Bone marrow (tissue), 2 donors: Measurements from ENCODE around the gene OGFOD2.

Experiments used
- DNase-seq, 2 donors: peaks; one replicate each; lab custom pipeline; 2025; lab: John Stamatoyannopoulos, UW

The OGFOD2 gene

GRCh38 chr12:122977655-122978392, 2.8 kb downstream of the OGFOD2 start:
- no peak for DNase-seq

DNA sequence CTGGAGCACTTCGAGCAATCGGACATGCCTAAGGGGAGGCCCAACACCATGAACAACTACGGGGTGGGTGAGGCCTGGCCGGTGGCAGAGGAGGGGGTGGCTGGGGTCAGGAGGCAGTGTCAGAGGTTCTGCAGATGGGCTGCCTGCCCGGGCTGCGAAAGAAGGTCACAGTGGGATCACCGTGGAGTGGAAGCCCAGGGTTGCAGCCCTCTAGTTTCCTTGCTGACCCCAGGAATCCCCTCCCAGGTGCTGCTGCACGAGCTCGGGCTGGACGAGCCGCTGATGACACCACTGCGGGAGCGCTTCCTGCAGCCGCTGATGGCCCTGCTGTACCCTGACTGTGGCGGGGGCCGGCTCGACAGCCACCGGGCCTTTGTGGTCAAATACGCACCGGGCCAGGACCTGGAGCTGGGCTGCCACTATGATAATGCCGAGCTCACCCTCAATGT, 3.5 kb downstream of the OGFOD2 start:
- DNase-seq, result no peak

- DNase-seq, result no peak
Observed at GRCh38 chr12:122979001-122979907, 4.2 kb downstream of the OGFOD2 start.

- DNase-seq, result no peak
Observed at GRCh38 chr12:122979908-122980182, 4.8 kb downstream of the OGFOD2 start.

DNA sequence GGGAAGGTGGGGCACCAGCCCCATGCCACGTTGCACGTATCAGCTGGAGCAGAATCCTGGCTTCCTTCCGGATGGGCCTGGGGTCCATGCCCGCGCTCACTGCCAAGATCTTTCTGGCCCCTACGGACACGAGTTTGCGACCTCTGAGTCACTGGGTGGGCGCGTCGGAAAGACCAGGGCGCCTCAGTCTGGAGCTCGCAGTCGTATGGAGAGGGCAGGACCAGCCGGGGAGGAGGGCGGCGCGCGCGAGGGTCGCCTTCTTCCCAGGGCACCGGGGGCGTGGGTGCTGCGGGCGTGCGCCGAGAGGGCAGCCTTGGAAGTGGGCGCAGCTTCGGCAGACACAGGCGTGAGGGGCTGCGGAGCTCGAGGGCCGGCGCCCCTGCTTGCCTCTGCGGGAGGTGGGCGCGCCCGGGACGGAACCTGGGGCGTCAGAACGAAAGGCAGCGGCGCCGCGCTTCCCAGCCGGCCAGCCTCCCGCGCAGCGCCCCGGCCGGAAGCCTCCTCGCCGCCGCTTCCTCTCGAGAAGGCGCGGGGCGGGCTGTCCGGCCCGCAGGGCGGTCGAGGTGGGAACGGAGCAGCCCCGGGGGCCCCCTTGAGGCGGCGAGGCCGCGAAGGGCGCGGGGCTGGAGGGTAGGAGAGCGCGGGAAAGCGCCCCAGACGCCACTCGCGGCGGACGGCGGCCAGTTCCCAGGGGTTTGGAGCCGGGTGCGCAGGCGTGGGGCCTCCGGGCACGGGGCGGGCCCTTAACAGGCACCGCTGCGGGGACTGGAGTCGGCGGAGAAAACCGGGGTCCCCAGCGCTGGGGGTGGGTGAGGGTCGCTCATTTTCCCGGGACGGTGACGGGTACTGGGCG, 5.4 kb downstream of the OGFOD2 start, which contains the start of gene ARL6IP4:
Gene ARL6IP4, plus strand, starts transcription at position 499 of the 853 bp plus-strand sequence. CDS start 459 bp downstream, outside the sequence.
- DNase-seq, result peak; percentile 9 to 74

DNA sequence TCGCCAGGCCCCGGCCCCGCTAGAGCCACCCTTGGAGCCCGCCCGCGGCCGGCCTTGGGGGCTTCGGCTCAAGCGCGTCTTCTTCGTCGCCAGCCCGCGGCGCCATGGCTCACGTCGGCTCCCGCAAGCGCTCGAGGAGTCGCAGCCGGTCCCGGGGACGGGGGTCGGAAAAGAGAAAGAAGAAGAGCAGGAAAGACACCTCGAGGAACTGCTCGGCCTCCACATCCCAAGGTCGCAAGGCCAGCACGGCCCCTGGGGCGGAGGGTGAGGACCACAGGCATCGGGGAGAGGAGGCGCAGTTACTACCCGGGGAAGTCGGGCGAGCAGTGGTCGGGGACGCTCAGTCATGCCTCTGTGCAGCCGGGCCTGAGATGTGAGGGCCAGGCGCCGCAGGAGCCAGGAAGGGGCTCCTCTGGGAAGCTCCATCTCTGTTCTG, 6.0 kb downstream of the OGFOD2 start:
- DNase-seq, result no peak

DNA sequence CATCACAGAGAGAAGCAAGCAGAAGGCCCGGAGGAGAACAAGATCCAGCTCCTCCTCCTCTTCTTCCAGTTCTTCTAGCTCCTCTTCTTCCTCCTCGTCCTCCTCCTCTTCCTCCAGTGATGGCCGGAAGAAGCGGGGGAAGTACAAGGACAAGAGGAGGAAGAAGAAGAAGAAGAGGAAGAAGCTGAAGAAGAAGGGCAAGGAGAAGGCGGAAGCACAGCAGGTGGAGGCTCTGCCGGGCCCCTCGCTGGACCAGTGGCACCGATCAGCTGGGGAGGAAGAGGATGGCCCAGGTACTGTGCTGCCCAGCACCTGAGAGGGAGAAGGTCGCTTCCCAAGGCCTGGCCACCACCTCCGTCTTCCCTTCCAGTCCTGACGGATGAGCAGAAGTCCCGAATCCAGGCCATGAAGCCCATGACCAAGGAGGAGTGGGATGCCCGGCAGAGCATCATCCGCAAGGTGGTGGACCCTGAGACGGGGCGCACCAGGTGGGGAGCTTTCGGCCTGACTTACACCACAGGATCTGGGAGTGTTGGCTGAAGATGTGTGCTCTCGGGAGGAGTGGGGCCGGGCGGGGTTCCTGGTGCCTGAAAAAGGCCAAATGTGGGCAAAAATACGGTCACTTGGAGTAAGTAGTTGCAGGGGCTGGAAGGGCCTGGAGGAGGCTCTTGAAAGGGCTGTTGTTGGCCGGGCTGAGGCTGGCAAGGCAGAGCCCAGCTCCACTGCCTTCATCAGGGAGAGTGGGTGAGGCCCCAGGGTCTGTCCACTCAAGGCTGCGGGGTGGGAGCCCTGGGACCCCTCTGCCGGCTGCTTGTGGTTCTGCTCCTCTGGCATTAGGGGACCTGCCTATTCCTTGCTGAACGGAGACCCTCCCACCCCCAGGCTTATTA, 6.8 kb downstream of the OGFOD2 start:
- DNase-seq, result no peak

GRCh38 chr12:122982477-122982815, 7.4 kb downstream of the OGFOD2 start:
- no peak for DNase-seq

DNA sequence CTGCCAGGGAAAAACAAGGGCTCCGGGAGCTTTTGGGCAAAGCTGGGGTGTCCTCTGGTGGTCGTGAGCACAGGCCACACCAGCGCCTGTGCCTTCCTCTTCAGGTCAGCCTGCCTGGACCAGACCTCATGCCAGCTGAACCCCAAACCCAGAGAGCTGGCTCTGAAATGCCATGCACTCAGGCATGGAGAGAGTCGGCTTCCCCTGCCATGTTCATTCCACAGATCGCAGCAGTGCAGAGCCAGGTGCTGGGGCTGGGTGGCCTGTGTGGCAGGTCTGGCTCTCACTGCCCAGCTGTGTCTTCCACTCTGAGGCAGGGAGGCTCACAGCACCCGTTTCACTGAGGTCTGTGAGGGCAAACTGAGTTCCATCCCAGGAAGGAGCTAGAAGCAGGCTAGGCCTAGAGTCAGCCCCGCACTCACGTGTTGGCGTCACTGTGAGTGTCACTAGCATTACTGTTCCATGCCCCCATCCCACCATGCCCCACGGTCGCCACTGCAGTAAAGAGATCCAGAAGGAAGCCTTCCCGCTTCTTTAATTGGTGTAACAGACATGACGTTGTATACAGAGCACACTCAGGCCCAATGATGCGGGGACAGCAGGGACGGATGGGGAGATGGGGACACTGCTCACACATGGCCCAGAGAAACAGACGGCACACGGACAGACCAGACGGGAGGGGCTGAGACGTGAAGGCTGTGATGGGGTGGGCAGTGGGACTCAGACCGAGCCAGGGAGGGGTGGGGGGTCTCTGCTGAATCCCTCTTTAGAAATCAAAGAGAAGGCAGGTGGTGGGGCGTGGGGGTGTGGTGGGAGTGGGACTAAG, 8.1 kb downstream of the OGFOD2 start:
- DNase-seq, result no peak

- DNase-seq, result no peak
Observed at GRCh38 chr12:122983789-122984515, 8.9 kb downstream of the OGFOD2 start.

- DNase-seq, result no peak
Observed at GRCh38 chr12:122984612-122985337, 9.7 kb downstream of the OGFOD2 start.

DNA sequence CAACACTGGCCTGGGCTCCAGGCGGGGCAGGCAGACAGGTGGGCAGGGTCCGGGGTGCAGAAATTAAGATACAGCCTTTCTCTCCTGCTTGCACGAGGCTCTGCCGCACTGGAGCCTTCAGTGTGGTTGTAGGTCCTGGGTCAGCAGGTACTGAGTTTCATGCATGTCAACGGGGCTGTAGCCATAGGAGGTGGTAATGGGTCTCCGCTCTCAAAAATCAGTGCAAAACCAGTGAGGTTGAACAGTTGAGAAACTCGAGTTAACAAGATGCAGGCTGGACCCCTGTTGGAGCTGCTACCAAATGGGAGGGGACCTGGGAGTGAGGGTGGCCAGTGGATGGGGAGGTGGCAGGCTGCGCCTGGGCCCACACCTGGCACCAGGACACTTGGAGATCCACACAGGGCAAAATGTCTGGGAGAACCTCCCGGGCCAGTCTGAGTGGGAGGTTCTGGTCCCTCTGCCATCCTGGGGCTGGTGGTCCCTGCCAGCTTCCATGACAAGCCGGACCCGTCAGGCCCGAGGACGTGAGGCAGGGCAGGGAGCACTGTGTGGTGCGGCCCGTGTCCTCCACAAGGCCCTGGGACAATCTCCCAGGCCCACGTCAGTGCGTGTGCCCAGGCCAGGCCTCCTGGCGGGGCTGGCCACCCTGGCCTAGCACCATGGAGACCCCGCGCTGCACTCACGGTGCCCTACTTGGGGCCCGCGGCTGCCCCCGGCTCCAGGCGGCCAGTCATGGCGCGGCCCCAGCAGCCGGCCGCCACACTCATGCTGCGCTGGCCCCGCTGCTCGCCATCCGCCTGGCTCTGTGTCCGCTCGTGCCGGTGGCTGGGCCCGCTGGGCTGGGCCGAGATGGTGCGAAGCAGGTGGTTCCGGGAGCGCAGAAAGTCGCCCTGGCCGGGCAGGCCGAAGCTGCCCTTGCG, 10.6 kb downstream of the OGFOD2 start:
- no peak for DNase-seq

GRCh38 chr12:122986258-122986871, 11.3 kb downstream of the OGFOD2 start:
- DNase-seq, result no peak

GRCh38 chr12:122987086-122987951, 12.3 kb downstream of the OGFOD2 start:
- no peak for DNase-seq

- no peak for DNase-seq
Observed at GRCh38 chr12:122988036-122988435, 13.0 kb downstream of the OGFOD2 start.

- no peak for DNase-seq
Observed at GRCh38 chr12:122988612-122989212, 13.7 kb downstream of the OGFOD2 start.
